K562 (cell line): ENCODE data around the gene SRRM4.

Experiments
- CBFB ChIP-seq: sonication (generic); formaldehyde crosslinking; IDR thresholded peaks from 2 replicates; pipeline ENCODE4 v1.4.0; 2020; ENCODE audit warnings: mild to moderate bottlenecking, missing genetic modification reagents
- ELF1 ChIP-seq: fragments of 200-800 bp; sonication (Bioruptor generic); IDR thresholded peaks from 2 replicates; pipeline ENCODE4 v1.6.1; 2016; ENCODE audit warnings: missing genetic modification characterization, missing compliant biosample characterization
- PCBP1 ChIP-seq: fragments of 200-400 bp; formaldehyde crosslinking; IDR thresholded peaks from 2 replicates; pipeline ENCODE4 v1.6.1; 2018; ENCODE audit warnings: mild to moderate bottlenecking, low read depth, low read length; ENCODE audit not compliant: poor library complexity, severe bottlenecking
- POLR2A ChIP-seq: fragments of 450-650 bp; conservative IDR thresholded peaks from 2 replicates; pipeline ENCODE4 v1.6.1; 2016
- POLR2AphosphoS5 ChIP-seq: IDR thresholded peaks from 2 replicates; pipeline ENCODE4 v1.6.1; 2011; ENCODE audit warnings: mild to moderate bottlenecking, low read depth, low read length, moderate library complexity; ENCODE audit not compliant: control insufficient read depth, insufficient read depth
- ZBTB1 ChIP-seq: sonication (generic); formaldehyde crosslinking; IDR thresholded peaks from 2 replicates; pipeline ENCODE4 v1.8.1; 2023; ENCODE audit warnings: missing genetic modification reagents, low read depth, mild to moderate bottlenecking, borderline replicate concordance
- ZNF232 ChIP-seq: sonication (generic); formaldehyde crosslinking; IDR thresholded peaks from 2 replicates; pipeline ENCODE4 v1.8.0; 2022; ENCODE audit warnings: mild to moderate bottlenecking, missing genetic modification reagents
- TF ChIP-seq, protein P1 (sequence below): IDR thresholded peaks from 2 replicates; pipeline ENCODE4 v1.6.1; 2011; ENCODE audit warnings: borderline replicate concordance, low read depth, mild to moderate bottlenecking, moderate library complexity, low read length; ENCODE audit not compliant: insufficient read depth, poor library complexity, severe bottlenecking
- TF ChIP-seq, protein P2 (sequence below): fragments of 250-450 bp; sonication (Bioruptor Pico); IDR thresholded peaks from 2 replicates; pipeline ENCODE4 v1.4.0; 2020; ENCODE audit warnings: mild to moderate bottlenecking, moderate library complexity
- TF ChIP-seq, protein P3 (sequence below): fragments of 250-450 bp; sonication (Bioruptor Pico); IDR thresholded peaks from 2 replicates; pipeline ENCODE4 v1.5.0; 2022; ENCODE audit warnings: mild to moderate bottlenecking
- TF ChIP-seq, protein P4 (sequence below), 3 experiments: IDR thresholded peaks in 2 of 3; conservative IDR thresholded peaks in 1 of 3; 2 replicates each; pipeline ENCODE4 v1.5.1; 2011 to 2012; ENCODE audit warnings: low read length in 3 of 3, mild to moderate bottlenecking in 3 of 3, control low read depth in 2 of 3, improper control_type of control experiment in 1 of 3, inconsistent platforms in 1 of 3, low read depth in 1 of 3, mixed read lengths in 1 of 3, moderate library complexity in 1 of 3; ENCODE audit not compliant: insufficient read depth in 2 of 3

DNA sequence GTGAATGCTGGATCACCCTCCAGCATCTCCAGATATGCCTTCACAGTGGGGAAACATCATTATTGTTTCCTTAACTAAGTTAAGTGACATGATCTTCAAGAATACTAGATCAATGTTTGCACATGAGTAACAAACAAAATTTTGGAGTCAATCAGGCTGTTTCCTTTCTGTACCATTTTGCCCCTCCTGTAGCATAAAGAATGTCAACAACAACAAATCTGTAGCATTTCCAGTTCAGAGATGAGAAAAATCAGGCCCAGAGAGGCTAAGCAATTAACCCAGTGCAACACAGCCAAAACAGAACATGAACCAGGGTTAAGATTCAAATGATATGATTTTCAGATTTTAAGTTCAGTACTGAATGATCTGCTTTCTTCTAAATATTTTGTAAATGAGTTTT lies 31.7 kb downstream of the SRRM4 start:
- TF ChIP-seq PCBP1 (no peak), ZNF232 (no peak), ELF1 (tag) (no peak), POLR2A (no peak), CBFB (CRISPR knock-in tag) (no peak), POLR2AphosphoS5 (no peak), ZBTB1 (CRISPR knock-in tag) (no peak)
- TF ChIP-seq, protein P1, sequence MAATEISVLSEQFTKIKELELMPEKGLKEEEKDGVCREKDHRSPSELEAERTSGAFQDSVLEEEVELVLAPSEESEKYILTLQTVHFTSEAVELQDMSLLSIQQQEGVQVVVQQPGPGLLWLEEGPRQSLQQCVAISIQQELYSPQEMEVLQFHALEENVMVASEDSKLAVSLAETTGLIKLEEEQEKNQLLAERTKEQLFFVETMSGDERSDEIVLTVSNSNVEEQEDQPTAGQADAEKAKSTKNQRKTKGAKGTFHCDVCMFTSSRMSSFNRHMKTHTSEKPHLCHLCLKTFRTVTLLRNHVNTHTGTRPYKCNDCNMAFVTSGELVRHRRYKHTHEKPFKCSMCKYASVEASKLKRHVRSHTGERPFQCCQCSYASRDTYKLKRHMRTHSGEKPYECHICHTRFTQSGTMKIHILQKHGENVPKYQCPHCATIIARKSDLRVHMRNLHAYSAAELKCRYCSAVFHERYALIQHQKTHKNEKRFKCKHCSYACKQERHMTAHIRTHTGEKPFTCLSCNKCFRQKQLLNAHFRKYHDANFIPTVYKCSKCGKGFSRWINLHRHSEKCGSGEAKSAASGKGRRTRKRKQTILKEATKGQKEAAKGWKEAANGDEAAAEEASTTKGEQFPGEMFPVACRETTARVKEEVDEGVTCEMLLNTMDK = no peak
- TF ChIP-seq, protein P2, sequence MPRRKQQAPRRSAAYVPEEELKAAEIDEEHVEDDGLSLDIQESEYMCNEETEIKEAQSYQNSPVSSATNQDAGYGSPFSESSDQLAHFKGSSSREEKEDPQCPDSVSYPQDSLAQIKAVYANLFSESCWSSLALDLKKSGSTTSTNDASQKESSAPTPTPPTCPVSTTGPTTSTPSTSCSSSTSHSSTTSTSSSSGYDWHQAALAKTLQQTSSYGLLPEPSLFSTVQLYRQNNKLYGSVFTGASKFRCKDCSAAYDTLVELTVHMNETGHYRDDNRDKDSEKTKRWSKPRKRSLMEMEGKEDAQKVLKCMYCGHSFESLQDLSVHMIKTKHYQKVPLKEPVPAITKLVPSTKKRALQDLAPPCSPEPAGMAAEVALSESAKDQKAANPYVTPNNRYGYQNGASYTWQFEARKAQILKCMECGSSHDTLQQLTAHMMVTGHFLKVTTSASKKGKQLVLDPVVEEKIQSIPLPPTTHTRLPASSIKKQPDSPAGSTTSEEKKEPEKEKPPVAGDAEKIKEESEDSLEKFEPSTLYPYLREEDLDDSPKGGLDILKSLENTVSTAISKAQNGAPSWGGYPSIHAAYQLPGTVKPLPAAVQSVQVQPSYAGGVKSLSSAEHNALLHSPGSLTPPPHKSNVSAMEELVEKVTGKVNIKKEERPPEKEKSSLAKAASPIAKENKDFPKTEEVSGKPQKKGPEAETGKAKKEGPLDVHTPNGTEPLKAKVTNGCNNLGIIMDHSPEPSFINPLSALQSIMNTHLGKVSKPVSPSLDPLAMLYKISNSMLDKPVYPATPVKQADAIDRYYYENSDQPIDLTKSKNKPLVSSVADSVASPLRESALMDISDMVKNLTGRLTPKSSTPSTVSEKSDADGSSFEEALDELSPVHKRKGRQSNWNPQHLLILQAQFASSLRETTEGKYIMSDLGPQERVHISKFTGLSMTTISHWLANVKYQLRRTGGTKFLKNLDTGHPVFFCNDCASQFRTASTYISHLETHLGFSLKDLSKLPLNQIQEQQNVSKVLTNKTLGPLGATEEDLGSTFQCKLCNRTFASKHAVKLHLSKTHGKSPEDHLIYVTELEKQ = no peak
- TF ChIP-seq, protein P3, sequence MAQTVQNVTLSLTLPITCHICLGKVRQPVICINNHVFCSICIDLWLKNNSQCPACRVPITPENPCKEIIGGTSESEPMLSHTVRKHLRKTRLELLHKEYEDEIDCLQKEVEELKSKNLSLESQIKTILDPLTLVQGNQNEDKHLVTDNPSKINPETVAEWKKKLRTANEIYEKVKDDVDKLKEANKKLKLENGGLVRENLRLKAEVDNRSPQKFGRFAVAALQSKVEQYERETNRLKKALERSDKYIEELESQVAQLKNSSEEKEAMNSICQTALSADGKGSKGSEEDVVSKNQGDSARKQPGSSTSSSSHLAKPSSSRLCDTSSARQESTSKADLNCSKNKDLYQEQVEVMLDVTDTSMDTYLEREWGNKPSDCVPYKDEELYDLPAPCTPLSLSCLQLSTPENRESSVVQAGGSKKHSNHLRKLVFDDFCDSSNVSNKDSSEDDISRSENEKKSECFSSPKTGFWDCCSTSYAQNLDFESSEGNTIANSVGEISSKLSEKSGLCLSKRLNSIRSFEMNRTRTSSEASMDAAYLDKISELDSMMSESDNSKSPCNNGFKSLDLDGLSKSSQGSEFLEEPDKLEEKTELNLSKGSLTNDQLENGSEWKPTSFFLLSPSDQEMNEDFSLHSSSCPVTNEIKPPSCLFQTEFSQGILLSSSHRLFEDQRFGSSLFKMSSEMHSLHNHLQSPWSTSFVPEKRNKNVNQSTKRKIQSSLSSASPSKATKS = no peak
- TF ChIP-seq, protein P4, sequence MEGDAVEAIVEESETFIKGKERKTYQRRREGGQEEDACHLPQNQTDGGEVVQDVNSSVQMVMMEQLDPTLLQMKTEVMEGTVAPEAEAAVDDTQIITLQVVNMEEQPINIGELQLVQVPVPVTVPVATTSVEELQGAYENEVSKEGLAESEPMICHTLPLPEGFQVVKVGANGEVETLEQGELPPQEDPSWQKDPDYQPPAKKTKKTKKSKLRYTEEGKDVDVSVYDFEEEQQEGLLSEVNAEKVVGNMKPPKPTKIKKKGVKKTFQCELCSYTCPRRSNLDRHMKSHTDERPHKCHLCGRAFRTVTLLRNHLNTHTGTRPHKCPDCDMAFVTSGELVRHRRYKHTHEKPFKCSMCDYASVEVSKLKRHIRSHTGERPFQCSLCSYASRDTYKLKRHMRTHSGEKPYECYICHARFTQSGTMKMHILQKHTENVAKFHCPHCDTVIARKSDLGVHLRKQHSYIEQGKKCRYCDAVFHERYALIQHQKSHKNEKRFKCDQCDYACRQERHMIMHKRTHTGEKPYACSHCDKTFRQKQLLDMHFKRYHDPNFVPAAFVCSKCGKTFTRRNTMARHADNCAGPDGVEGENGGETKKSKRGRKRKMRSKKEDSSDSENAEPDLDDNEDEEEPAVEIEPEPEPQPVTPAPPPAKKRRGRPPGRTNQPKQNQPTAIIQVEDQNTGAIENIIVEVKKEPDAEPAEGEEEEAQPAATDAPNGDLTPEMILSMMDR (IDR thresholded peaks at IDR 0.05 in 2 of 3, conservative IDR thresholded peaks at IDR 0.05 in 1 of 3; ENCODE audit: insufficient read depth in 2 of 3, low read depth in 1 of 3, low read length in 3 of 3) = no peak
